K562 (cell line): ENCODE measurements around the gene FILIP1L. TPM values are rescaled to one million over a fixed set of nuclear protein-coding genes. Genes with fewer than 3 reads are reported as not detected.

ENCODE experiments used
- ASH1L ChIP-seq: fragments of 450-650 bp; IDR thresholded peaks from 2 replicates; pipeline ENCODE4 v1.6.1; 2018; ENCODE audit warnings: borderline replicate concordance, mild to moderate bottlenecking, low read depth; ENCODE audit not compliant: partially characterized antibody
- BACH1 ChIP-seq: fragments of 200-800 bp; sonication (Bioruptor generic); IDR thresholded peaks from 2 replicates; pipeline ENCODE4 v1.6.1; 2016; ENCODE audit warnings: missing genetic modification characterization, missing compliant biosample characterization
- BCLAF1 ChIP-seq, 2 experiments: fragments of 450-650 bp in 1 of 2; IDR thresholded peaks; 2 replicates each; pipeline ENCODE4 v1.6.1; 2011 to 2017; ENCODE audit warnings: low read depth in 2 of 2, antibody characterized with exemption in 1 of 2, borderline replicate concordance in 1 of 2, low read length in 1 of 2, mild to moderate bottlenecking in 1 of 2, mixed read lengths in 1 of 2; ENCODE audit not compliant: control insufficient read depth in 1 of 2
- BHLHE40 ChIP-seq: IDR thresholded peaks from 2 replicates; pipeline ENCODE4 v1.6.1; 2011; ENCODE audit warnings: low read length, improper control_type of control experiment
- CTBP1 ChIP-seq: fragments of 450-650 bp; IDR thresholded peaks from 2 replicates; pipeline ENCODE4 v1.6.1; 2016; ENCODE audit warnings: borderline replicate concordance
- ETV1 ChIP-seq: fragments of 450-650 bp; conservative IDR thresholded peaks from 2 replicates; pipeline ENCODE4 v1.6.1; 2016; ENCODE audit warnings: missing genetic modification characterization, control low read depth, low read depth, missing compliant biosample characterization
- FOXA3 ChIP-seq, 2 experiments: fragments of 450-650 bp in 1 of 2; sonication (generic) in 1 of 2; formaldehyde crosslinking; IDR thresholded peaks in 1 of 2; conservative IDR thresholded peaks in 1 of 2; 2 replicates each; pipeline versions ENCODE4 v1.4.0 to v1.8.0; 2020 to 2022; ENCODE audit warnings: mild to moderate bottlenecking in 2 of 2, missing genetic modification reagents in 1 of 2
- KAT2B ChIP-seq: IDR thresholded peaks from one replicate; pipeline ENCODE4 v1.6.1; 2012; ENCODE audit warnings: low read depth, mild to moderate bottlenecking, control low read depth, inconsistent platforms, low read length, moderate library complexity
- NCOA6 ChIP-seq: fragments of 450-650 bp; IDR thresholded peaks from 2 replicates; pipeline ENCODE4 v1.6.1; 2017; ENCODE audit warnings: mild to moderate bottlenecking
- NFIC ChIP-seq: fragments of 450-650 bp; IDR thresholded peaks from 2 replicates; pipeline ENCODE4 v1.6.1; 2017; ENCODE audit warnings: mild to moderate bottlenecking, inconsistent platforms
- PTBP1 ChIP-seq: fragments of 200-400 bp; formaldehyde crosslinking; IDR thresholded peaks from 2 replicates; pipeline ENCODE4 v1.6.1; 2017; ENCODE audit warnings: low read depth, low read length
- RBM14 ChIP-seq: fragments of 200-400 bp; formaldehyde crosslinking; IDR thresholded peaks from 2 replicates; pipeline ENCODE4 v1.6.1; 2018; ENCODE audit warnings: low read depth, mild to moderate bottlenecking, low read length, moderate library complexity, borderline replicate concordance; ENCODE audit not compliant: insufficient read depth
- ZBTB40 ChIP-seq, 2 experiments: fragments of 450-650 bp in 1 of 2; sonication (generic) in 1 of 2; formaldehyde crosslinking in 1 of 2; IDR thresholded peaks; 2 replicates each; pipeline versions ENCODE4 v1.7.1 to v1.9.0; 2016 to 2022; ENCODE audit warnings: inconsistent platforms in 1 of 2, mild to moderate bottlenecking in 1 of 2, missing genetic modification reagents in 1 of 2
- ZNF384 ChIP-seq: IDR thresholded peaks from 2 replicates; pipeline ENCODE4 v1.6.1; 2012; ENCODE audit warnings: low read depth, low read length, improper control_type of control experiment
- ZNF696 ChIP-seq: fragments of 250-450 bp; sonication (Bioruptor Pico); conservative IDR thresholded peaks from 2 replicates; pipeline ENCODE4 v1.4.0; 2020; ENCODE audit warnings: mild to moderate bottlenecking, moderate library complexity
- polyA plus RNA-seq, 8 experiments: library from polyadenylated mRNA; depleted of rRNA in 4 of 8; stranded (reverse) in 5 of 8; unstranded in 3 of 8; fragments of >200 nt; fragmentation: Nextera tagmentation in 2 of 8; fragmentation: Illumina TruSeq in 1 of 8; extraction: Ambion mirVana in 2 of 8; extraction: Trizol in 1 of 8; gene quantifications; 2 replicates each; pipeline versions ENCODE4 v1.2.1 to v1.2.3, GENCODE V29; 2011 to 2014; ENCODE audit warnings: inconsistent platforms in 1 of 8, missing spikeins in 1 of 8
- total RNA-seq, 7 experiments: library from RNA; depleted of rRNA in 6 of 7; stranded (reverse); fragments of >200 nt in 6 of 7; fragmentation: Illumina TruSeq in 2 of 7; extraction: Trizol in 2 of 7; gene quantifications; 2 replicates each; pipeline versions ENCODE4 v1.2.1 to v1.2.3, GENCODE V29; 2011 to 2021; ENCODE audit warnings: low replicate concordance in 1 of 7

FILIP1L gene
- total and polyA plus RNA-seq, 9 of the 15 experiments (the other 6 are each of a cell fraction or from before 2014, with no cell fraction given): 0.50 to 2.1 (median 1.1) TPM

GRCh38 chr3:99817437-99818240, 296.7 kb downstream of the FILIP1L start, which contains the start of gene CMSS1 (continued):
- TF ChIP-seq KAT2B (no peak), ZNF384 (no peak), NCOA6 (no peak), ZNF696 (CRISPR knock-in tag) (no peak), FOXA3 (CRISPR knock-in tag; conservative IDR thresholded peaks at IDR 0.05 in 1 of 2, IDR thresholded peaks at IDR 0.05 in 1 of 2) (no peak), ETV1 (tag) (no peak), CTBP1 (peak; percentile 65), NFIC (peak; percentile 83), BCLAF1 (IDR thresholded peaks at IDR 0.05; ENCODE audit: borderline replicate concordance in 1 of 2, control insufficient read depth in 1 of 2, low read depth in 2 of 2, low read length in 1 of 2) (no peak), BACH1 (tag) (0 out of 2 replicates have a peak, but pooled peaks have one; percentile 15), ZBTB40 (IDR thresholded peaks at IDR 0.05) (peak; percentile 70), ZBTB40 (CRISPR knock-in tag; IDR thresholded peaks at IDR 0.05) (no peak), BHLHE40 (no peak), PTBP1 (no peak), ASH1L (no peak), RBM14 (no peak)
